MM.1S (cell line): ENCODE data around the gene SP1.

Experiments
- DNase-seq: peaks from one replicate; pipeline ENCODE4 v3.0.0-alpha.2; 2015
- H2AFZ ChIP-seq: fragments of 300-600 bp; sonication (generic); 2 replicates; pipeline ENCODE4 v1.6.0; 2016; ENCODE audit warnings: antibody characterized with exemption, low read length
- H3F3A ChIP-seq: fragments of 300-600 bp; sonication (generic); 2 replicates; pipeline ENCODE4 v1.6.1; 2016; ENCODE audit warnings: mild to moderate bottlenecking, antibody characterized with exemption, low read length, moderate library complexity, mixed read lengths; ENCODE audit not compliant: insufficient read depth
- H3K27ac ChIP-seq: fragments of 300-600 bp; sonication (generic); 2 replicates; pipeline ENCODE4 v1.5.1; 2016; ENCODE audit warnings: mild to moderate bottlenecking, low read length
- H3K27me3 ChIP-seq: fragments of 300-600 bp; sonication (generic); replicated peaks from 2 replicates; pipeline ENCODE4 v1.6.0; 2016; ENCODE audit warnings: low read length; ENCODE audit not compliant: insufficient read depth
- H3K36me3 ChIP-seq: fragments of 300-600 bp; sonication (generic); replicated peaks from 2 replicates; pipeline ENCODE4 v1.6.1; 2016; ENCODE audit warnings: mild to moderate bottlenecking, low read length, mixed read lengths; ENCODE audit not compliant: insufficient read depth
- H3K4me1 ChIP-seq: fragments of 300-600 bp; sonication (generic); 2 replicates; pipeline ENCODE4 v1.6.1; 2016; ENCODE audit warnings: low read length, mixed read lengths
- H3K4me2 ChIP-seq: fragments of 300-600 bp; sonication (generic); 2 replicates; pipeline ENCODE4 v1.6.0; 2016; ENCODE audit warnings: low read depth, low read length
- H3K4me3 ChIP-seq: fragments of 300-600 bp; sonication (generic); 2 replicates; pipeline ENCODE4 v1.5.1; 2016; ENCODE audit warnings: low read length, mixed read lengths
- H3K79me2 ChIP-seq: fragments of 300-600 bp; sonication (generic); 2 replicates; pipeline ENCODE4 v1.6.1; 2016; ENCODE audit warnings: mixed run types, low read length, mixed read lengths
- H3K9ac ChIP-seq: fragments of 300-600 bp; sonication (generic); 2 replicates; pipeline ENCODE4 v1.6.1; 2016; ENCODE audit warnings: low read length, mixed read lengths
- H3K9me2 ChIP-seq: fragments of 300-600 bp; sonication (generic); replicated peaks from 2 replicates; pipeline ENCODE4 v1.6.1; 2016; ENCODE audit warnings: mild to moderate bottlenecking, low read length, mixed read lengths; ENCODE audit not compliant: insufficient read depth
- H3K9me3 ChIP-seq: fragments of 300-600 bp; sonication (generic); replicated peaks from 2 replicates; pipeline ENCODE4 v1.6.1; 2016; ENCODE audit warnings: mild to moderate bottlenecking, low read length, mixed read lengths; ENCODE audit not compliant: insufficient read depth
- H4K20me1 ChIP-seq: fragments of 300-600 bp; sonication (generic); 2 replicates; pipeline ENCODE4 v1.6.1; 2016; ENCODE audit warnings: mild to moderate bottlenecking, low read length, moderate library complexity, mixed read lengths; ENCODE audit not compliant: insufficient read depth
- CTCF ChIP-seq: fragments of 300-600 bp; sonication (generic); IDR thresholded peaks from 2 replicates; pipeline ENCODE4 v1.5.1; 2016; ENCODE audit warnings: antibody characterized with exemption, low read length, mixed read lengths
- EZH2 ChIP-seq: fragments of 300-600 bp; sonication (generic); optimal IDR thresholded peaks from 2 replicates; pipeline ENCODE3; 2017; ENCODE audit warnings: low read depth, mild to moderate bottlenecking, antibody characterized with exemption, low read length, mixed read lengths
- EZH2phosphoT487 ChIP-seq: fragments of 300-600 bp; sonication (generic); IDR thresholded peaks from 2 replicates; pipeline ENCODE4 v1.6.1; 2018; ENCODE audit warnings: antibody characterized with exemption, low read length

The SP1 gene

GRCh38 chr12:53451661-53452158 lies 71.7 kb downstream of the SP1 start, which contains the start of gene PCBP2:
TSS of gene PCBP2 (plus strand) at chr12:53452102. CDS start at chr12:53454801, 2,699 bp downstream.
- H3K79me2 ChIP-seq, result peaks cover 59% of the 10 kb centered on the region
- peak; percentile 99 for DNase-seq
- peaks cover 13% of the 10 kb centered on the region for H3K36me3 ChIP-seq
- TF ChIP-seq EZH2, result no peak
- peak; percentile 87 for TF ChIP-seq CTCF
- no peak for TF ChIP-seq EZH2phosphoT487
- peaks cover 11% of the 10 kb centered on the region for H4K20me1 ChIP-seq
- peak within 1 kb of the TSS; percentile 54; the same call in 1 of the 2 replicates for H2AFZ ChIP-seq
- H3K4me2 ChIP-seq, result peak within 1 kb of the TSS; percentile 91
- peaks cover 47% of the 10 kb centered on the region for H3F3A ChIP-seq
- peak within 1 kb of the TSS; percentile 95 for H3K4me3 ChIP-seq
- H3K4me1 ChIP-seq, result peaks cover 20% of the 10 kb centered on the region
- H3K9me2 ChIP-seq, result no peaks in the 10 kb centered on the region
- H3K27me3 ChIP-seq, result no peaks in the 10 kb centered on the region
- peak within 1 kb of the TSS; percentile 99 for H3K9ac ChIP-seq
- H3K9me3 ChIP-seq, result no peaks in the 10 kb centered on the region
- peak within 1 kb of the TSS; percentile 94 for H3K27ac ChIP-seq

GRCh38 chr12:53452159-53453077 lies 72.4 kb downstream of the SP1 start:
- peak; percentile 78 for DNase-seq
- H3K9ac ChIP-seq, result peak overlapping the region; percentile 99
- peaks cover 13% of the 10 kb centered on the region for H3K36me3 ChIP-seq
- no peak overlapping the region for H2AFZ ChIP-seq
- peak overlapping the region; percentile 95 for H3K4me3 ChIP-seq
- peak overlapping the region; percentile 94 for H3K27ac ChIP-seq
- H3K79me2 ChIP-seq, result peaks cover 65% of the 10 kb centered on the region
- H3K9me2 ChIP-seq, result no peaks in the 10 kb centered on the region
- peaks cover 11% of the 10 kb centered on the region for H4K20me1 ChIP-seq
- H3F3A ChIP-seq, result peaks cover 54% of the 10 kb centered on the region
- H3K9me3 ChIP-seq, result no peaks in the 10 kb centered on the region
- H3K4me1 ChIP-seq, result peaks cover 20% of the 10 kb centered on the region
- H3K4me2 ChIP-seq, result peak overlapping the region; percentile 76
- no peaks in the 10 kb centered on the region for H3K27me3 ChIP-seq
- TF ChIP-seq EZH2, result no peak
- TF ChIP-seq EZH2phosphoT487, result no peak
- TF ChIP-seq CTCF, result peak; percentile 51

- H3K36me3 ChIP-seq, result peaks cover 13% of the 10 kb centered on the region
- H3K4me1 ChIP-seq, result peaks cover 26% of the 10 kb centered on the region
Measured at GRCh38 chr12:53453953-53454640, 74.1 kb downstream of the SP1 start.

More at GRCh38 chr12:53453953-53454640, 74.1 kb downstream of the SP1 start:
- DNase-seq, result peak; percentile 80
- TF ChIP-seq CTCF, result no peak
- no peak for TF ChIP-seq EZH2
- no peak for TF ChIP-seq EZH2phosphoT487
- Histone ChIP-seq H3K79me2 (peaks cover 79% of the 10 kb centered on the region), H3K4me3 (peak overlapping the region; percentile 95), H3K9me3 (no peaks in the 10 kb centered on the region), H3K9ac (peak overlapping the region; percentile 99), H3K9me2 (no peaks in the 10 kb centered on the region), H3K27me3 (no peaks in the 10 kb centered on the region), H3F3A (peaks cover 71% of the 10 kb centered on the region), H4K20me1 (peaks cover 11% of the 10 kb centered on the region), H3K4me2 (peak overlapping the region; percentile 76), H3K27ac (peak overlapping the region; percentile 94), H2AFZ (no peak overlapping the region)
